ENCODE results near the gene DNASE1L3.

DNASE1L3 gene

DNA sequence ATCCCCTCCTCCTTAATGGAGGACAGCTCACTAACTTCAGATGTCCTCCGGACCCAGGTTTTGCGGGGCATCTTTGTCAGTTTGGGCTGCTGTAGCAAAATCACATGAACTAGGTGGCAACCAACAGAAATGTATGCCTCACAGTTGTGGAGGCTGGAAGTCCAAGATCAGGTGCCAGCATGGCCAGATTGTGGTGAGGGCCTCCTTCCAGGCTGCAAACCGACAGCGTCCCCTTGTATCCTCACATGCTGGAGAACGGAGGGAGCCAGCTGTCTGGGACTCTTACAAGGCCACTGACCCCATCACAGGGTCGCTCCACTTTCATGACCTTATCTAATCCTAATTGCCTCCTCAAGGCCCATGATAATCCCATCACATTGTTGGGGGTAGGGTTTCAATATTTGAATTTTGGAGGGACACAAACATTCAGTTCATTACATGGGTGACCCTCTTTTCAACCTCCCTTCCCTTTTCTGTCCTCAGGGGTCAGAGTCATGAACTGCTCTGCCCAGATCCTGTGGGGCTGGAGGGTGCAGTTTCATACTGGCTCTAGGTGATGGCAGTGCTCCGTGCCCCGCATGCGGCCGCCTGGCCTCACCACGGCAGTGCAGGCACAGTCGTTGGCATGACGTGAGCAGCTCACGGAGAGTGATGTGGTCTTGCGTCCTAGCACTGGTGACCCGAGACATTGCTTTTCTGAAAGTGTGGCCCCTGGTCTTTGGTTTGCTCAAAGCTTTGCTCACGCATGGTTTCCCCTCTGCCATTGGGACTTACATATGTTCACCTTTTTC is 58.4 kb downstream of the DNASE1L3 start:
- CTCF ChIA-PET: interaction anchor here (1.4 to 6.0 kb wide), 2 partner anchors 14 to 145 kb away, joined by 3 to 32 read pairs; partner anchors contain the start of gene FLNB
- POLR2A ChIA-PET: no interaction called here
- DNase-seq (ENCODE audit: low read depth, low spot score): no peak
- TF ChIP-seq CTCF (IDR thresholded peaks at IDR 0.05; ENCODE audit: insufficient read depth, low read length, missing control alignments): no peak
- H3K4me3 ChIP-seq (ENCODE audit: low read depth, low read length): no peak overlapping the region

DNA sequence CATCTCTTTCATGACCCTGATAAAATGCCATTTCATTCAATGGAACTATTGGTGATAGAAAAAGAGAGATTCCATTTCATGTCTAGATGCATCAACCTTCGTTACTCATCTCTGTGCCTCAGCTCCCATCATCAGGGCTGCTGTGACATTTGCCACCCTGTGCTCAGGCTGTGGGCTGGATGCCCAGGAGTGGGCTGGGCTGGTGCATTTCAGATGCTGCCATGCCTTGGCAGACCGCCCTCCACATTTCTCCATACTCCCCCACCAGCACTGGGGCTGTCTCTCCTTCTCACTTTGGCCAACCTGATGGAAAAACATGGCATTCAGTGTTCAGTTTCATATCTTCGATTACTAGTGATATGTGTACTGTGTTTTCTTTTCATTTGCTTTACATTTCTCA is 59.1 kb downstream of the DNASE1L3 start:
- ChIA-PET POLR2A (interaction anchor here (0.6 kb wide), 1 partner anchor 185 kb away, joined by 3 read pairs; no protein-coding TSS in a partner anchor), CTCF (interaction anchor here (0.9 to 6.0 kb wide), 4 partner anchors 9 to 190 kb away, joined by 3 to 32 read pairs (median 4); partner anchors contain the start of gene FLNB)
- no peak for TF ChIP-seq CTCF (IDR thresholded peaks at IDR 0.05; ENCODE audit: insufficient read depth, low read length, missing control alignments)
- no peak overlapping the region for H3K4me3 ChIP-seq (ENCODE audit: low read depth, low read length)
- no peak for DNase-seq (ENCODE audit: low read depth, low spot score)

GRCh38 chr3:58150810-58151199 is 60.0 kb downstream of the DNASE1L3 start:
- no peak for TF ChIP-seq CTCF (IDR thresholded peaks at IDR 0.05; ENCODE audit: insufficient read depth, low read length, missing control alignments)
- DNase-seq (ENCODE audit: low read depth, low spot score): no peak
- no peak overlapping the region for H3K4me3 ChIP-seq (ENCODE audit: low read depth, low read length)
- POLR2A ChIA-PET: no interaction called here
- CTCF ChIA-PET: interaction anchor here (0.6 to 6.0 kb wide), 7 partner anchors 10 to 189 kb away, joined by 3 to 32 read pairs (median 3); partner anchors contain the start of genes HTD2 and RPP14

DNA sequence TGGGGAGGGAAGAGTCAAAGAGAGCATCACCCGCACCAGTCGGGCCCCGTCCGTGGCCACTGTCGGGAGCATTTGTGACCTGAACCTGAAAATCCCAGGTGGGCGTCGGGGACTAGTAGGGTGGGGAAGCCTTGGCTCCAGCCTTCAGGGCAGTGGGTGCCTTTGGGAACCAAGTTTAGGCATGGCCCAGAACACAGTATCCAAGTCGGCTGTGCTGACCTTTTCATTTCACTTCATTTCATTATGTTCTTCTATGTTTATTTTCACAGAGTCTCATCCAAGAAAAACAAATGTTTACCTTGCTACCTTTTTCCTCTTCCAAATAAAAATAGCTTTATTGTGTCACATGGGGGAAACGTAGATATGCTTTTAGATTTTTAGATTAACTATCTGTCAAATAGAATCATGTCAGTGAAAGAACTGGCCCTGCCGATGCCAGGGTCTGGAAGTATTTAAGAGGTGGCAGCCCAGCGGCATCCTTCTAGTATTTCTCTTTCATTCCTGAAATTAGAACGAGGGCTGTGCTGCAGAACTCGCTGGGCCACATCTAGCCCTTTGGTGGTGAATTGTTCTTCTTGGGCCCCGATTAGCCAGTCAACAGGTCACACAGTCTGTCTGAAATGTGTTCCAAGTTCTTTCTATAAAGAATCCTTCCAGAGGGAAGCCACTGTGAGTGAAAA is 60.5 kb downstream of the DNASE1L3 start:
- TF ChIP-seq CTCF (IDR thresholded peaks at IDR 0.05; ENCODE audit: insufficient read depth, low read length, missing control alignments): no peak
- ChIA-PET POLR2A (no interaction called here), CTCF (interaction anchor here (1.0 to 6.0 kb wide), 5 partner anchors 15 to 156 kb away, joined by 3 to 32 read pairs (median 3); partner anchors contain the start of genes HTD2 and RPP14)
- DNase-seq (ENCODE audit: low read depth, low spot score): no peak
- no peak overlapping the region for H3K4me3 ChIP-seq (ENCODE audit: low read depth, low read length)

DNA sequence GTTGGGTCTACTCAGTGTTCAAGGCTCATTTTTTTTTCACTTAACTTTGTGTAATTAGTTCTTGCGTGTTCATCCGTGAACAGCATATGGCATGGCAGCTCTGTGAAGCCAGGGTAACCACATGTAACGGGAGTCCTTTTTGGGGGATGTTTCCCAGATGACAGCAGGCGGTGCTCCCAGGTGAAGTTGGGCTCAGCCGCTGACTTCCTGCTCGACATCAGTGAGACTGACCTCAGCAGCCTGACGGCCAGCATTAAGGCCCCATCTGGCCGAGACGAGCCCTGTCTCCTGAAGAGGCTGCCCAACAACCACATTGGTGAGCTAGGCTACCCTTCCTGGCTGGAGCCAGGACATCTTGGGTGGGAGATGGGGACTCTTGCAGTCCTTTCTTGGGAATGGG is 62.7 kb downstream of the DNASE1L3 start:
- no peak for TF ChIP-seq CTCF (IDR thresholded peaks at IDR 0.05; ENCODE audit: insufficient read depth, low read length, missing control alignments)
- POLR2A ChIA-PET: no interaction called here

More for the DNA sequence above, 62.7 kb downstream of the DNASE1L3 start:
- no peak for DNase-seq (ENCODE audit: low read depth, low spot score)
- H3K4me3 ChIP-seq (ENCODE audit: low read depth, low read length): no peak overlapping the region
- CTCF ChIA-PET: interaction anchor here (1.4 to 6.0 kb wide), 3 partner anchors 12 to 158 kb away, joined by 4 to 32 read pairs (median 8); partner anchors contain the start of genes HTD2 and RPP14

Data from AG04449 (cell line).